Tibial nerve (tissue), 4 donors: ENCODE results near the gene KIRREL3.

Source experiments
- CTCF ChIP-seq, 5 experiments: fragments of 200-600 bp in 3 of 5; fragments of 450-650 bp in 2 of 5; sonication (generic) in 3 of 5; IDR thresholded peaks; one replicate each; pipeline ENCODE4 v1.5.1; 2016 to 2019; ENCODE audit warnings: antibody characterized with exemption in 5 of 5, mild to moderate bottlenecking in 3 of 5, moderate library complexity in 2 of 5
- EP300 ChIP-seq, 2 donors: sonication (generic); formaldehyde crosslinking; IDR thresholded peaks; one replicate each; pipeline ENCODE4 v1.6.1; 2017; ENCODE audit warnings: antibody characterized with exemption in 2 of 2, mild to moderate bottlenecking in 1 of 2
- POLR2A ChIP-seq, 2 donors: fragments of 450-650 bp; IDR thresholded peaks; one replicate each; pipeline ENCODE4 v1.6.1; 2017; ENCODE audit warnings: antibody characterized with exemption in 2 of 2, mild to moderate bottlenecking in 2 of 2, moderate library complexity in 2 of 2

DNA sequence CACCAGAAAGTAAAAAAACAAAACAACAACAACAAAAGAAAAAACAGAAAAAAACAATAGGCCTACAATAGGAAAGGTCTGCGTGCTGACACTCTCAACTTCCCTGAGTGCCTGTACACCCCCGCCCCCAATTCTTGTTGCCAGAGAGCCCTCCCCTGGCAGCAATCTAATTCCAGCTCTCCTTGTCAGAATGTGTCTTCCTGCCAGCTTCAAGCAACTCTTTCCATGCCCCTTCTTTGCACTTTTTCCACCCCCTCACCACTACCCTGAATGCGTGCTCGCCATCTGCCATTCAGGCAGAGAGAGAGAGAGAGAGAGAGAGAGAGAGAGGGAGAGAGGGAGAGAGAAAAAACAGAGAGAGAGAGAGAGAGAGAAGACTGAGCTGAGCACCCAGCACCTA is 245.0 kb downstream of the KIRREL3 start:
- no peak for TF ChIP-seq POLR2A (IDR thresholded peaks at IDR 0.05)
- TF ChIP-seq CTCF (IDR thresholded peaks at IDR 0.05): no peak
- no peak for TF ChIP-seq EP300 (IDR thresholded peaks at IDR 0.05)
